Right forelimb (tissue), 1 donor: Measurements from ENCODE around the gene USP25.

Experiments used
- DNase-seq: peaks from one replicate; pipeline ENCODE4 v3.0.0-alpha.2; 2018

Gene USP25

GRCh38 chr21:15729674-15730483 is at the start of gene USP25:
TSS of gene USP25 (plus strand) at chr21:15729982. CDS start at chr21:15730394, 412 bp downstream.
- peak; percentile 90 for DNase-seq

- DNase-seq = no peak
Observed at GRCh38 chr21:15682186-15682895, 47.4 kb upstream of the USP25 start.

- no peak for DNase-seq
Observed at GRCh38 chr21:15682977-15683376, 46.8 kb upstream of the USP25 start.

- no peak for DNase-seq
Observed at GRCh38 chr21:15686506-15686905, 43.3 kb upstream of the USP25 start.

- no peak for DNase-seq
Observed at GRCh38 chr21:15687208-15687607, 42.6 kb upstream of the USP25 start.

- no peak for DNase-seq
Observed at GRCh38 chr21:15688016-15688415, 41.8 kb upstream of the USP25 start.

GRCh38 chr21:15688809-15689208 is 41.0 kb upstream of the USP25 start:
- DNase-seq = no peak

GRCh38 chr21:15692711-15693110 is 37.1 kb upstream of the USP25 start:
- no peak for DNase-seq

GRCh38 chr21:15695241-15695640 is 34.5 kb upstream of the USP25 start:
- no peak for DNase-seq

GRCh38 chr21:15701830-15702229 is 28.0 kb upstream of the USP25 start:
- DNase-seq = no peak

- no peak for DNase-seq
Observed at GRCh38 chr21:15703932-15704331, 25.9 kb upstream of the USP25 start.

- DNase-seq = no peak
Observed at GRCh38 chr21:15706696-15707095, 23.1 kb upstream of the USP25 start.

- no peak for DNase-seq
Observed at GRCh38 chr21:15713412-15713811, 16.4 kb upstream of the USP25 start.

GRCh38 chr21:15718711-15719110 is 11.1 kb upstream of the USP25 start:
- no peak for DNase-seq

- no peak for DNase-seq
Observed at GRCh38 chr21:15719976-15720375, 9.8 kb upstream of the USP25 start.

GRCh38 chr21:15722591-15723324 is 7.0 kb upstream of the USP25 start:
- no peak for DNase-seq

- DNase-seq = no peak
Observed at GRCh38 chr21:15725949-15726348, 3.8 kb upstream of the USP25 start.

GRCh38 chr21:15728046-15728445 is 1.7 kb upstream of the USP25 start:
- DNase-seq = no peak

GRCh38 chr21:15729346-15729673 is 472 bp upstream of the USP25 start:
- DNase-seq = no peak

GRCh38 chr21:15730484-15731242 is 881 bp downstream of the USP25 start:
- DNase-seq = peak; percentile 82

- DNase-seq = no peak
Observed at GRCh38 chr21:15731243-15731613, 1.4 kb downstream of the USP25 start.

- no peak for DNase-seq
Observed at GRCh38 chr21:15732290-15732995, 2.7 kb downstream of the USP25 start.

- DNase-seq = no peak
Observed at GRCh38 chr21:15732996-15733329, 3.2 kb downstream of the USP25 start.
